ENCODE measurements around the gene WDR59.
"Not testable (repeated sequence)": the region's sequence is repeated elsewhere in the genome, so short reads cannot be mapped to it uniquely, and the experiment has no call there.

The WDR59 gene

DNA sequence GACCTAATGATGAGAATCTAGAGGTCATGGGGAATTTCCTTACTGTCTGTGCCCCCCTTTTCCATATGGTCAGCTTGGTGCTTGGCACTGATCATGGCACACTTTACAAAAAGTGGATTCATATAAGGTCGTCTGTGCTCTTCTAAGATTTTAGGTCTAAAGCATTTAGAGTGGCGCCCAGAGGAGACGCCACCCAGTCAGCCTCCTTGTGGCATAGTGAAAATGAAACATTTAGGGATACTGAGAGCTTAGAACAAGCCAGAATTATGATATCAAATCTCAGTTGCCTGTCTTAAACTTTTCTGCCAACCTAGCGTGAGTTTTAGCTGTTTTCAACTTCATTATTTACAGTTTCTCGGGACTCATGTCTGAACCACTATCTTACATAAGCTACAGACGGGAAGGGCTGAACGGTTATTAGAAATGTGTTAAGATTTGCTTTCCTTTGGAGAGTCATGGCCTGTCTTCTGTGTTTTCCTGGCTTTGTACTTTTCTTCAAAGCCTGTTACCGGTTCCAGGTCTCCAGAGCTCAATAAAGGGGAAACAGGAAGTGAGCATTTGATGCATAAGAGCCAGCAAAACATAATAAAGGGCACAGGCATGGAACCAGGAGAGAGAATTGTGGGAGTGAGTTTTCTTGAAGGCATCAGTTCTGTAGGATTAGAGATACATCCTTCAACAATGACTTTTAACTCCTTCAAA lies 27.6 kb upstream of the WDR59 start:
- DNase-seq (ENCODE audit: low spot score): no peak

DNA sequence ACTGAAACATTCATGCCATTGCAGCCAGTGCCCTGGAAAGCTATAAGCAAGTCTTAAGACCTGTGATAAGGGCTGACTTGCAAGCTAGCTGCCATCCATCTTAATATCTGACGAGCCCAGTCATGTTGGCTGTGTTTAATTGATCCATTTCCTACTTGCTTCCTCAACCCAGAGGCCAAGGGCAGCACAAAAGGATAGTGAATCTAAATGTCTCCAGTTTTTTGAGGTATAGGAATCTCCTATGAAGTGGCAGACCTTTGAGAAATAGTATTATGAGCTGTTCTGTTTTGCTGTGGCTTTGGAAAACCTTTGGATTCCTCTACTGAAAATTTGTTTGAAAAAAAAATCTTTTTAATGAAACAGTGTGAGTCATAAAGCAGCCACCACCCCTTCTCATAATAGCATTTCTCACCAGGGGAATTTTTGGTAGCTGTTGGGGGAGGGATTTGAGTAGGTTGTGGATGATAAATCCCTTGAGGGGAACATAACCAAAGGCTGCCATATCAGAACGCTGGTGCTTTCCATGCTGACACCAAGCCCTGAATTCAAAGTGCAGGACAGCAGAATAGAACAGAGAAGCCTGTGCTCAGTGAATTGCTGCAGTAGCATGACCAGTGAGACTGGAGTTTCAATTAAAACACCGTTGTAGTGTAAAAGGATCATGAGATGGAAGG lies 26.8 kb upstream of the WDR59 start:
- no peak for DNase-seq (ENCODE audit: low spot score)

DNA sequence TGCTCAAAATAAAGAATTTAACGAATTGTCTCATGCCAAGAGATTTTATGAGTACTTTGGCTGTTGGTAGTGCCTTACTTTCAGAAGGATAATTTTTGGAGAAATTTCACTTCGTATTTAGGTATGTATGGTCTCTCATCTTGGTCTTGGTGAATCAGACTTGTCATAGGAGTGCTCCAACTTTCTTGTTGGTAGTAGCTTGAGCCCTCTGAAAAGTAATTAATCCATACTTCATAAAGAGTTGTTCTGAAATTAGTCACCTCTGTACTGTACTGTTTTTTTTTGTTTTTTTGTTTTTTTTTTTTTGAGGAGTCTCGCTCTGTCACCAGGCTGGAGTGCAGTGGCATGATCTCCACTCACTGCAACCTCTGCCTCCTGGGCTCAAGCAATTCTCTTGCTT lies 25.5 kb upstream of the WDR59 start:
- DNase-seq (ENCODE audit: low spot score): no peak

DNA sequence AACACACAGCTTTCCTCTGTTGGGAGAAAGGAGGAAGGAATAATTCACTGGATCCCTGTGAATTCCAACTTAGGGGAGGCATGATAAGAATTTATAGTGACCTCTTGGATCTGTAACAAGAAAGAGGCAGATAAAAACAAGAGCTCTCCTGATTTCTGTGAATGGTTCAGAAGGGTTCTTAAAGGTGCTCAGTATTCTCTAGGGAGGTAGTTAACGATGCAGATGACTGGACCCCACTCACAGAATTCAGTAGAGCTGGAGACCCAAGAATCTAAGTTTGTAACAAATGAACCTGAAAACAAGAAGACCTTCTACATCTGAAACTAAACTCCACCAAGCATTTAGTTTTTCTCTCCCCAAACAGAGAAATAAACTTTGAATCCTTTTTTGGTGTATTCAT lies 22.5 kb upstream of the WDR59 start:
- no peak for DNase-seq (ENCODE audit: low spot score)

DNA sequence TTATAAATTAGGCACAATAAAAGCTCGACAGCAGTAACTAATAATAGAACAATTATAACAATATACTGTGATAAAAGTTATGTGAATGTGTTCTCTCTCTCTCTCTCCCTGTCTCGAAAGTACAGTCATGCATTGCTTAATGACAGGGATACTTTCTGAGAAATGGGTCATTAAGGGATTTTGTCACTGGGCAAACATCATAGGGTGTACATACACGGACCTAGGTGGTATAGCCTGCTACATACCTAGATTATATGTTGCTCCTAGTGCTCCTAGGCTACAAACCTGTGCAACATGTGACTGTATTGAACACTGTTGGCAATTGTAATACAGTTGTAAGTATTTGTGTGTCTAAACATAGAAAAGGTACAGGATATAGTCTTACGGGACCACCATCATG lies 20.8 kb upstream of the WDR59 start:
- DNase-seq (ENCODE audit: low spot score): no peak

DNA sequence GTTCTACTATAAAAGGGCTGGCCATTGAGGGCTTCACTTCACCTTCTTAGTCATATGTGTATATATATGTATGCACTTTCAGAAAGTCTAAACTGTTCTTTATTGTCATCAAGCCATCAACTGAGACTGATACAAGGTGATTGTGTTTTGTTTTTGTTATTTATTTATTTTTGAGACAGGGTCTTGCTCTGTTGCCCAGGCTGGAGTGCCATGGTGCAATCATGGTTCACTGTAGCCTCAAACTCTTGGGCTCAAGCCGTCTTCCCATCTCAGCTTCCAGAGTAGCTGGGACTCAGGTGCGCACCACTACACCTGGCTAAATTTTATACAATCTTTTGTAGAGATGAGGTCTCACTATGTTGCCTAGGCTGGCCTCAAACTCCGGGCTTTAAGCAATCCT lies 19.5 kb upstream of the WDR59 start:
- DNase-seq (ENCODE audit: low spot score): no peak

DNA sequence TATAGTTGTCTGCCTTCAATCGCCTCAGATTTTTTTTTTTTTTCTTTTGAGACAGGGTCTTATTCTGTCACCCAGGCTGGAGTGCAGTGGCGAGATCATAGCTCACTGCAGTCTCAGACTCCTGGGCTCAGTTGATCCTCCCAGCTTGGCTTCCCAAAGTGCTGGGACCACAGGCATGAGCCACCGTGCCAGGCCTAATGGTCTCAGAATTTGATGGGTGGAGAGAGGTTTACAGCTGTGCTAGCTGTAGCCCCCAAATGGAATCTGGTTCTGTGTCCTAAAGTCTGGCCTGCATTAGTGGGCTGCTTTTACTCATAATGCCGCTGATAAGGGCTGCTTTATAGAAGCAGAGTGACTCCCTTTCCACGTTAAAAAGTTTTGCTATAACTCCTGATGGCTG lies 19.0 kb upstream of the WDR59 start:
- no peak for DNase-seq (ENCODE audit: low spot score)

DNA sequence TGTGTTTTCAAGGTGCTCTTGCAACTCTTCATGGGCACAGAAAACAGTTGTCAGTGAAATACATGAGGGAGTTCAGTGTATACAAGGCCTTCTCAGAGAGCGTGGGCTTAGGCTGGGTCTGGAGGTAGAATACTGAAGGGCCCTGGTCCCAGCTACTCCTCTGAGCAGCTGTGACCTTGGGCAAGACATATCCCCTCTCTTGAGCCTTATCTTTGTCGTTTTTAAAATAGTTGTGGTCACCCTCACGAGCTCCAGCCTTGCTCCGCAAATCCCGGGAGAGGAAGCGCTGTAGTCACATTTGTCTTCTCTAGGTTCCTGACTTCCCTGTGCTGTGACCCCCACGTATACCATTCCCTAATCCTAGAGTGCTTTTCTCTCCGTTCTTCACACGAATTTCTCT lies 17.6 kb upstream of the WDR59 start:
- no peak for DNase-seq (ENCODE audit: low spot score)

DNA sequence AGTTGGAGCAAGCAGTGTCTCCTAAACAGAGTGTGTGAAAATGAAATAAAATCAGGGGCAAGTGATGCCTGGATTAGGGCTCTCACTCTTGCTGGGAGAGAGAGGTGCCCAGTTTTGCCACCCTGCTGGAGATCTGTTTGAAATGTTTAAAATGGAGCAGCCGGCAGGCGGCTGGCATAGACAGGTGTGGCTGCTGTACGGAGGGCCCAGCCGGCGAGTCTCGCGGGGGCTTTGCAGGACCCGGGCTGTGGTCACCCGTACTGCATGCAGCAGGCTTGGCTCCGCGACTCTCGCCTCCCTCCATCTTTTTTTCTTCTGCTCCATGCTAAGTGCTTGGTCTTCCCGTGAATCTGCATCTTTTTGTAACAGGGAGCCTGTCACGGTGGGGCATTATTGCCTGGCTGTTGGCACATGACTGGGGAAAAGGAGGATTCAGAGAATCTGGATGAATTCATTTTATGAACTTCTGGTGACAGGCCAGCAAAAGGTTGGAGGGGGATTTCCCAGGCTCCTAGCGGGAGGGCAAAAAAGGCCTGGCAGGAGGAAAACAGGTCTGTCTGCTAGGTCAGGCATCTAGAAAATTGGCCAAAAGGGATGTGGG lies 15.7 kb upstream of the WDR59 start:
- DNase-seq (ENCODE audit: low spot score): no peak

DNA sequence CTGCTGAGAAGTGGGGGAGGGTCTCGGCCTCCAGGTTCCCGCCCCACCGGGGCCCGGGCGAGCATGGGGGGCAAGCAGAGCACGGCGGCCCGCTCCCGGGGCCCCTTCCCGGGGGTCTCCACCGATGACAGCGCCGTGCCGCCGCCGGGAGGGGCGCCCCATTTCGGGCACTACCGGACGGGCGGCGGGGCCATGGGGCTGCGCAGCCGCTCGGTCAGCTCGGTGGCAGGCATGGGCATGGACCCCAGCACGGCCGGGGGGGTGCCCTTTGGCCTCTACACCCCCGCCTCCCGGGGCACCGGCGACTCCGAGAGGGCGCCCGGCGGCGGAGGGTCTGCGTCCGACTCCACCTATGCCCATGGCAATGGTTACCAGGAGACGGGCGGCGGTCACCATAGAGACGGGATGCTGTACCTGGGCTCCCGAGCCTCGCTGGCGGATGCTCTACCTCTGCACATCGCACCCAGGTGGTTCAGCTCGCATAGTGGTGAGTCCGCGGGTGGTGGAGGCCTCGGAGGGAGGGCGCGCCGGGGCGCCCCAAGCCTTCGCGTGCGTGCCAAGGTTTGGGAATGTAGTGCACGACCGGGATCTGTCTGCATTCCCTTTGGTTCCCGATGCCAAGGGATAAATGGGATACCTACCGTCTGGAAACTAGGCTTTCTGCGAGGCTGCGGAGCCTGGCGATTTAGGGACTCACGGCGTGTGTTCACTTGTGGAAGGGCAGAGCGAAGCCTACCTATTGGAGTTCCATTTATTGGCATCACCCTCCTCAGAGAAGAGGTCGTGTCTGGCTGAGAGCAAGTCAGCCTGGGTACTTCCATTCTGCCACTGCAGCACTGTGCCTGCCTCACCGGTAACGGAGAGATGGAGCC lies 14.9 kb upstream of the WDR59 start:
- DNase-seq (ENCODE audit: low spot score): peak; percentile 63

DNA sequence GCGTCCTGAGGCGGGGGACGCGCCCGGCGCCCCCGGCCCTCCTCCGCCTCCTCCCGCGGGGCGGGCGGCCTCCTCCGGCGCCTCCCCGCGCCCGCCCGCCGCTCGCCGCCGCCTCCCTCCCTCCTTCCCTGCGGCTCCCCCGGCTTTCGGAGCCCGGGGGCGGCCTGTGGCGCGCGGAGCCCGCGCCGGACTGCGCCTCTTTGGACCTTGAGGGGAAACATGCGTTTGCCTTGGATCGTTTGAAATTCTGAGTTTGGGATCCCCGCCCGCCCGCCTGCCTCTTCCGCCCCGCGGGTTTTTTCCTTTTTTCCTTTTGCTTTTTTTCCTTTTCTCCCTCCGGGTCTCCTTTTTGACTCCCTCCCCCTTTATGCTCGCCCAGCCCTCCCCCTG lies 14.3 kb upstream of the WDR59 start:
- no peak for DNase-seq (ENCODE audit: low spot score)

DNA sequence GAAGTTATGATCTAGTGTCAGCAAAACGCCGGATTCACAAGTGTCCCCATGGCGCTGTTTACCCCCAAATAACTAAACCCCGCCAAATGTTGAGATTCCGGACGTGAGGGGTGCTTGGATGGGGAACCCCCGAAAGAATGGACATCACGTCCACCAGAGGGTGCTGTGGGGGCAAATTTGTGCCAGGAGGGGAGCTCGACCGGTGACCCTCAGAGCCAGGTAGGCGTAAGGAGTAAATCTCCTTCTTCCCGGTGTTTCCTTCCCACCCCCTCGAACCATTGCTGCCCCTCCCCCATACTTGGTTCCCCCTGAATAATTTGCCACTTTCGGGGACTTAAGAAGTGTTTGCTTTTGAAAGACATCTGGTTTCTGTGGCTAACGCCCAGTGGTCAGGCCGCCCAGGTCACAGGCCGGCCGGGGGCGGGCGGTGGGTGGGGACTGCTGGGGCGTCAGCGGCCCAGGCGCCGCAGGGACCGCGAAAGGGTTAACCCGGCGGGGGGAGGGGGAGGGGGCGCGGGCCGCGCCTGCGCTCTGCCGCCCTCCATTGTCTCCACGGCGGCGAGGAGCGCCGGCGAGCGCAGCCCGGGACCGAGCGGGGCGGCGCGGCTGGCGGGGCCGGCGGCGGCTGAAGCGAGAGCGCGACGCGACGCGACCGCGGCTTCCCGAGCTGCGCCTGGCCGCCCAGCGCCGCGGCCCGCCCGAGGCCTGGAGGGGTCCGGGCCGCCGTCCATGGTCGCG lies 13.7 kb upstream of the WDR59 start, which contains the start of gene ZNRF1:
ZNRF1 (plus strand) TSS at position 544 of the 738 bp plus-strand sequence. CDS start 648 bp downstream, outside the sequence.
- DNase-seq (ENCODE audit: low spot score): peak; percentile 89

DNA sequence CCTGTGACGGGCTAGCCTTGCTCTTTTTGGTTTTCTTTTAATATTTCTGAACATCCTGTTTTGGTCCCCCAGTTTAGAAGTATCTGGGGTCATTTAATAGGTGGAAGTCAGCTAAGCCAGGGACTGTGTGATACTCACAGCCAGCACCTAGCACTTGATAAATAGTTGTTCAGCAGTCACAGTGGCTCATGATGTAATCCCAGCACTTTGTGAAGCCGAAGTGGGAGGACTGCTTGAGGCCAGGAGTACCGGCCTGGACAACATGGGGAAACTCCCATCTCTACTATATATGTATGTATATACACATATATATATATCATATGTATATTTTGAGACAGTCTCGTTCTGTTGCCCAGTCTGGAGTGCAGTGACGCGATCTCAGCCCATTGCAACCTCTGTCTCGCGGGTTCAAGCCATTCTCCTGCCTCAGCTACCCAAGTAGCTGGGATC lies 12.1 kb upstream of the WDR59 start:
- no peak for DNase-seq (ENCODE audit: low spot score)

DNA sequence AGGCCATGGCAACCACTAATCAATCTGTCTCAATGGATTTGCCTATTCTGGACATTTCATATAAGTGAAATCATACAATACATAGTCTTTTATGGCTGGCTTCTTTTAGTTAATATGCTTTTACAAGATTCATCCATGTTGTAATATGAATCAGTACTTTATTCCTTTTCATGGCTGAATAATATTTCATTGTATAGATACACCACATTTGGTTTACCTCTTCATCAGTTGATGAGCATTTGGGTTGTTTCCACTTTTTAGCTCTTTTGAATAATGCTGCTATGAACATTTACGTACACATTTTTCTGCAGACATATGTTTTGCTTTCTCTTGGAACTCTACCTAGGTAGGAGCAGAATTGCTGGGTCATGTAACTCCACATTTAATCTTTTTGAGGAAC lies 11.1 kb upstream of the WDR59 start:
- no peak for DNase-seq (ENCODE audit: low spot score)

DNA sequence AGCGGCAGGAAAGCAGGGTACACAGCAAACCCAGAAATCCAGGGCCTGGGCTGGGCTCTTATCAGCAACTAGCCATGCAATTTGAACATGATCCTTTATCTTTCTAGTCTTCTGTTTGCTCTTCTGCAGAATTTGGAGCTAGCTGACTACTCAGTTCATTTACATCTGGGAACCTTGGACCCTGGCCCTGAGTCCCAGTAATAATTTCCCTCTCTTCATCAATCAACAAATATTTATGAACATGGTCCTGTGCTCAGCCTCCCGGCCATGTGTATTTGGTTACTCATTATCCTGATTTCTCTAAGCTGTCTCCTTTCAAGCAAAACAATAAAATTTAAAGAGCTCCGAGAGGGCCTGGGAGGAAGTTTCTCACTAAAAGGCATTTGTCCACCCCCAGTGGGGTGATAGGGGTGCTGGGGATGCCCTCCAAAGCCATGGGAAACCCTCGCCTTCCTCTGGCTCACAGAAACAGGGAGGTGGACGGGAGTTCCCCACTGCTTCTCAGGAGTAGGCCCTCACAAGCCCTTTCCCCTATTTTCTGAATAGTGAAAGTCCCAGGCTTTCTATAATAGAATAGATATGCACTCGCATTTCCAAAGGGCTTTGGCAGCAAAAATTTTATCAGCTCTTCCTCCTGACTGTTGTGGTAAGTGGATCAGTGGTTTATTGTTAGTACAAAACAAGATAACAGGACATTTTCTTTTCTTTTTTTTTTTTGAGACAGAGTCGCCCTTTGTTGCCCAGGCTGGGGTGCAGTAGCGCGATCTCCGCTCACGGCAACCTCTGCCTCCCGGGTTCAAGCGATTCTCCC lies 6.9 kb upstream of the WDR59 start:
- peak; percentile 60 for DNase-seq (ENCODE audit: low spot score)

DNA sequence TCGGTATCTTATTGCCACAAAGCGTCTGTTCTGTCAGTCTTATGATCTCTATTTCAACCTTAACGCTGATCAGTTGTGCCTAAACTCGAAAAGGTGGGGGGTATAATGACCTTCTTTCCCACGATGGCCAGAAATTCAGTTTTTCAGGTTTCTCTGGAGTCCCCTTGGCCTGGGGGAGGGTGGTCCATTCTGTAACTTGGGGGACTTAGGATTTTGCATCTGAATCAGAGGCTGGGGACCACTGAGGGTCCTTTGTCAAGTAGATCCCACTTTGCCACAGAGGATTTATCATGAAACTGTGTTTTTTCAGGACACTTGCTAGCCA lies 6.3 kb upstream of the WDR59 start:
- DNase-seq (ENCODE audit: low spot score): no peak

DNA sequence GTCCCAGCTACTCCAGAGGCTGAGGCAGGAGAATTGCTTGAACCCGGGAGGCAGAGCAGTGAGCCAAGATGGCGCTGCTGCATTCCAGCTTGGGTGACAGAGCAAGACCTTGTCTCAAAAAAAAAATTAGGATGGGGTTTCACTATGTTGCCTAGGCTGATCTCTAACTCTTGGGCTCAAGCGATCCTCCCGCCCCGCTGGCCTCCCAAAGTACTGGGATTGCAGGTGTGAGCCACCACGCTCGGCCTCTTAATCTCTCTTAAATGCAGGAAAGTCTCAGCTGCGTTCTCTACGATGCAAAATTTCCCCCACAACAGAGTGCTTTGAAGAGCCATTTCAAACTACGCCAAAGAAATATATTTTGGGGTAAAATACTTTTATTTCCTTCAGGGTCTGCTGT lies 5.9 kb upstream of the WDR59 start:
- DNase-seq (ENCODE audit: low spot score): no peak

DNA sequence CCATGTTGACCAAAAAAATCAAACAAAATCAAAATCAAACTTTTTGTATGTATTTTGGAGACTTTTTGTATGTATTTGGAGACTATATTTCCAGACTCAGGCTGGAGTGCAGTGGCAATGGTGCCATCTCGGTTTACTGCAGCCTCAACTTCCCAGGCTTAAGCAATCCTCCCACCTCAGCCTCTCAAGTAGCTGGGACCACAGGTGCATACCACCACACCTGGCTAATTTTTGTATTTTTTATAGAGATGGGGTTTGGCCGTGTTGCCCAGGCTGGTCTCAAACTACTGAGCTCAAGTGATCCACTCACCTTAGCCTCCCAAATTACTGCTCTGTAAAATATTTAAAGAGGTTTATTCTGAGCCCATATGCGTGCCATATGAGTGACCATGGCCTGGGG lies 4.9 kb upstream of the WDR59 start:
- not testable (repeated sequence) for DNase-seq (ENCODE audit: low spot score)

DNA sequence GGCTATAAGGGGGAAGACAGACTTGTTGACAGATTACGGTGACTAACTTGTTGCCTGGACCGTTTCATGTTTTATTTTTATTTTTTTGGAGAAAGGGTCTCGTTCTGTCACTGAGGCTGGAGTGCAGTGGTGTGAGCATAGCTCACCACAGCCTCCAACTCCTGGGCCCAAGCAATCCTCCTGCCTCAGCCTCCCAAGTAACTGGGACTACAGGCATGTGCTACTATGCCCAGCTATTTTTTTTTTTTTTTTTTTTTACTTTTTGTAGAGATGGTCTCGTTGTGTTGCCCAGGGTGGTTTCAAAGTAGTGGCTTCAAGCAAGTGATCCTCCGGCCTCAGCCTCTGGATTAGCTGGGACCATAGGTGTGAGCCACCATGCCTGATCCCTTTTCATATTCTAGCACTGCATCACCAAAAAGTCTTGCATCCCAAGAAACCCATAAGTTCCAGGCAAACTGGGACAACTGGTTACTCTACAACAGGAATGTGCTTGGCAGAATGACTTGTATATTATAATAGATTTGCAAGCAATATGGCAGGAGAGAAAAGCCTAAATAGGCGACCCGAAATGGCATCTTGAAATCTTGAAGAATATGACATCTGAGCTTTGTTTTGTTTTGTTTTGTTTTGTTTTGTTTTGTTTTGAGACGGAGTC lies 2.2 kb upstream of the WDR59 start:
- no peak for DNase-seq (ENCODE audit: low spot score)

DNA sequence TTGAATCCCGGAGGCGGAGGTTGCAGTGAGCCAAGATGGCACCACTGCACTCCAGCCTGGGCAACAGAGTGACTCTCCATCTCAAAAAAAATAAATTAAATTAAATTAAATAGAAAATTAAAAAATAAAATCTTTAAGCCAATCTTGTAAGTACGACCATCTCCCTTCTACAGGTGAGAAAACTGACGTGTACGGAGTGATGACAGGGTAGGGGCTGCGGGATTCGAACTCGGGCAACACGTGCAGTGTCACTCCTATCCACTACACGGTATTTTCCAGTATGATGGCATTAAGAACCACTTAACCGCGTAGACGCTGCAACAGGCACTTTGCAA lies 762 bp downstream of the WDR59 start:
- no peak for DNase-seq (ENCODE audit: low spot score)

DNA sequence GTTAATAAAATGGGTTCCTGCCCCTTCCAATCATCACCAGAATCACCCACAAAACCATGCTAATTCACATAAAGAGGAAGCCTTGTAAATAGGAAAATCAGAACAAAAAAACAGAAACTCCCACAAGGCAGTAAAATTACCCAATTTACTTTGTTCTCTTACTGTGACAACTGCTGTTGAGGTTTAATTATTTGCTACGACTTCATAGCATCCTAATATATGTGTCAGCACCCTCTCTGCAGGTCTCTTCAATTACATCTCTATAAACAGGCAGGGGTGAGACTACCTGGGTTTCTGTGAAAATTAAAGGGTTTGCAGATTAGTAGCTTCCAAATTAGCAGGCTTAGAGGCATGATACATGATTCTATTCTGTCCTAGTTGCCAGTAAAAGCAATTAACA lies 2.7 kb downstream of the WDR59 start:
- DNase-seq (ENCODE audit: low spot score): no peak
